DOHH2 (cell line): ENCODE measurements around the gene IPO7.

Experiments
- H3F3A ChIP-seq: fragments of 200-600 bp; sonication (generic), shearing (Covaris generic); 2 replicates; pipeline ENCODE4 v1.6.0; 2016; ENCODE audit warnings: antibody characterized with exemption, mild to moderate bottlenecking; ENCODE audit not compliant: control insufficient read depth, insufficient read depth
- H3K27ac ChIP-seq: fragments of 200-600 bp; sonication (generic); 2 replicates; pipeline ENCODE4 v1.5.1; 2014; ENCODE audit warnings: low read depth, mild to moderate bottlenecking, low read length, moderate library complexity
- H3K27me3 ChIP-seq: fragments of 200-600 bp; sonication (generic); 2 replicates; pipeline ENCODE4 v1.6.1; 2014; ENCODE audit warnings: mild to moderate bottlenecking, low read length, mixed read lengths; ENCODE audit not compliant: control insufficient read depth
- H3K36me3 ChIP-seq: fragments of 200-600 bp; sonication (generic); 2 replicates; pipeline ENCODE4 v1.6.1; 2014; ENCODE audit warnings: mild to moderate bottlenecking, low read length, moderate library complexity, mixed read lengths; ENCODE audit not compliant: control insufficient read depth
- H3K4me1 ChIP-seq: fragments of 200-600 bp; sonication (generic); 2 replicates; pipeline ENCODE4 v1.6.1; 2014; ENCODE audit warnings: mild to moderate bottlenecking, low read length, mixed read lengths; ENCODE audit not compliant: control insufficient read depth
- H3K4me2 ChIP-seq: fragments of 200-600 bp; sonication (generic); 2 replicates; pipeline ENCODE4 v1.6.0; 2014; ENCODE audit warnings: mild to moderate bottlenecking, low read length, moderate library complexity
- H3K4me3 ChIP-seq: fragments of 200-600 bp; sonication (generic); 2 replicates; pipeline ENCODE4 v1.5.1; 2014; ENCODE audit warnings: mild to moderate bottlenecking, low read length, mixed read lengths
- H3K79me2 ChIP-seq: fragments of 200-600 bp; sonication (generic); 2 replicates; pipeline ENCODE4 v1.6.1; 2014; ENCODE audit warnings: mild to moderate bottlenecking, low read length, mixed read lengths; ENCODE audit not compliant: control insufficient read depth
- H3K9me2 ChIP-seq: fragments of 200-600 bp; sonication (generic); replicated peaks from 2 replicates; pipeline ENCODE4 v1.6.1; 2014; ENCODE audit warnings: mild to moderate bottlenecking, low read length, mixed read lengths; ENCODE audit not compliant: control insufficient read depth
- H3K9me3 ChIP-seq: fragments of 200-600 bp; sonication (generic); 2 replicates; pipeline ENCODE4 v1.6.1; 2014; ENCODE audit warnings: antibody characterized with exemption, low read length, mixed read lengths; ENCODE audit not compliant: control insufficient read depth, insufficient read depth
- H4K20me1 ChIP-seq: fragments of 200-600 bp; sonication (generic); 2 replicates; pipeline ENCODE4 v1.6.0; 2014; ENCODE audit warnings: low read depth, mild to moderate bottlenecking, antibody characterized with exemption, low read length, moderate library complexity; ENCODE audit not compliant: control insufficient read depth, insufficient read depth
- EZH2phosphoT487 ChIP-seq: fragments of 200-600 bp; sonication (generic); IDR thresholded peaks from 2 replicates; pipeline ENCODE4 v1.6.1; 2017; ENCODE audit warnings: borderline replicate concordance, mild to moderate bottlenecking, antibody characterized with exemption, low read length, moderate library complexity, mixed read lengths
- TF ChIP-seq, protein P1 (sequence below): fragments of 200-600 bp; sonication (generic); IDR thresholded peaks from one replicate; pipeline ENCODE4 v1.5.1; 2014; ENCODE audit warnings: antibody characterized with exemption, mild to moderate bottlenecking, low read depth, low read length; ENCODE audit not compliant: poor library complexity, severe bottlenecking

Gene IPO7

DNA sequence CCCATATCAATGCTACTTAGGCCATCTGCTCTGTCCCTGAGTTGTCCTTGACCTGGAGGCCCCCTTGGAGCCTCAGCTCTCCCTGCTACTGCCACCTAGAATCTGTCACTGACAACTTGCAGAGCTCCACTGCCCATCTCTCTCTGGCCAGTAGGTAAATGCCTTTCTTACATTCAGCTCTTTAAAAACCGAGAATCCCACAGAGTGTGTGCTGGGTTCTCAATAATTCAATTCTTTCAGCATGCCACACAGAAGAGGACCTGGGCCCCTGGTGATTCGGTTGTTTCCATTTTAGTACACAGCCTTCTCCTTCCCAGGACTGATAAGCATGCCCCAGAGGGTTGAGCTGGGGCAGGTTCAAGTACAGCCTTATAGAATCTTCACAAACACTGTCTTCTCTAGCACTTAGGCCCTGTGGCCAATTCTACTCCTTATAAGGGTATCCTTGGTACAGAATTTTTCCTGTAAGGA, 22.0 kb upstream of the IPO7 start:
- no peaks in the 10 kb centered on the region for H3K9me2 ChIP-seq
- H3K4me2 ChIP-seq, result no peak overlapping the region
- no peak overlapping the region for H3K4me3 ChIP-seq
- H3K36me3 ChIP-seq, result no peaks in the 10 kb centered on the region
- no peaks in the 10 kb centered on the region for H3K79me2 ChIP-seq
- no peaks in the 10 kb centered on the region for H3K9me3 ChIP-seq
- no peaks in the 10 kb centered on the region for H4K20me1 ChIP-seq
- peaks cover 10% of the 10 kb centered on the region; the same call in 1 of the 2 replicates for H3F3A ChIP-seq
- TF ChIP-seq, protein P1, sequence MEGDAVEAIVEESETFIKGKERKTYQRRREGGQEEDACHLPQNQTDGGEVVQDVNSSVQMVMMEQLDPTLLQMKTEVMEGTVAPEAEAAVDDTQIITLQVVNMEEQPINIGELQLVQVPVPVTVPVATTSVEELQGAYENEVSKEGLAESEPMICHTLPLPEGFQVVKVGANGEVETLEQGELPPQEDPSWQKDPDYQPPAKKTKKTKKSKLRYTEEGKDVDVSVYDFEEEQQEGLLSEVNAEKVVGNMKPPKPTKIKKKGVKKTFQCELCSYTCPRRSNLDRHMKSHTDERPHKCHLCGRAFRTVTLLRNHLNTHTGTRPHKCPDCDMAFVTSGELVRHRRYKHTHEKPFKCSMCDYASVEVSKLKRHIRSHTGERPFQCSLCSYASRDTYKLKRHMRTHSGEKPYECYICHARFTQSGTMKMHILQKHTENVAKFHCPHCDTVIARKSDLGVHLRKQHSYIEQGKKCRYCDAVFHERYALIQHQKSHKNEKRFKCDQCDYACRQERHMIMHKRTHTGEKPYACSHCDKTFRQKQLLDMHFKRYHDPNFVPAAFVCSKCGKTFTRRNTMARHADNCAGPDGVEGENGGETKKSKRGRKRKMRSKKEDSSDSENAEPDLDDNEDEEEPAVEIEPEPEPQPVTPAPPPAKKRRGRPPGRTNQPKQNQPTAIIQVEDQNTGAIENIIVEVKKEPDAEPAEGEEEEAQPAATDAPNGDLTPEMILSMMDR, result no peak
- TF ChIP-seq EZH2phosphoT487, result no peak
- no peak overlapping the region for H3K27ac ChIP-seq
- peaks cover 13% of the 10 kb centered on the region for H3K4me1 ChIP-seq
- no peaks in the 10 kb centered on the region for H3K27me3 ChIP-seq

- Histone ChIP-seq H3K27me3 (no peaks in the 10 kb centered on the region), H3K4me2 (peak overlapping the region; percentile 87), H3K79me2 (no peaks in the 10 kb centered on the region), H3K4me3 (peak overlapping the region; percentile 73), H3K36me3 (no peaks in the 10 kb centered on the region), H3K9me2 (no peaks in the 10 kb centered on the region), H3K4me1 (peaks cover 13% of the 10 kb centered on the region), H4K20me1 (no peaks in the 10 kb centered on the region), H3F3A (peaks cover 10% of the 10 kb centered on the region; the same call in 1 of the 2 replicates), H3K27ac (peak overlapping the region; percentile 30), H3K9me3 (no peaks in the 10 kb centered on the region)
- no peak for TF ChIP-seq EZH2phosphoT487
- TF ChIP-seq, protein P1, result no peak
Measured at GRCh38 chr11:9363954-9364912, 20.2 kb upstream of the IPO7 start.

DNA sequence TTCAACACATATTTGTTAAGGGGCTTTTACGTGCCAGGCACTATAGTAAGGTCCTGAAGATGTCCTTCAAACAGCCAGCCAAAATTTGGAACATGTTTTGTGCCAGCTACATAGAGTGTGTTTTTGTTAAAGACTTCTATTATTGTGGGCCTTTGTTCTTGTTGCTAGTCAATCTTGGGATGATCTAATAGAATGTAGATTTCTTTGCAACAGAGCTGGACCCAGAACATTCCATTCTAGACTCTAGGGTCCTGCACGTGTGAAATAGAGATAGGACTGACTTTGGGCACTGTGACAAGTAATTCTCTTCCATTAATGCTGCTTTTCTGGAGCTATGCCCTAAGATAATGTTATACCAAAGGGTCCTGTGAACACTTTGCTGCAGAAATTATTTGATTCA, 16.9 kb upstream of the IPO7 start:
- Histone ChIP-seq H3K9me2 (no peaks in the 10 kb centered on the region), H3K4me2 (no peak overlapping the region), H3K27me3 (no peaks in the 10 kb centered on the region), H3K36me3 (no peaks in the 10 kb centered on the region), H3K9me3 (no peaks in the 10 kb centered on the region), H3K4me3 (no peak overlapping the region), H3K79me2 (no peaks in the 10 kb centered on the region), H3K4me1 (peaks cover 13% of the 10 kb centered on the region), H3F3A (peaks cover 5% of the 10 kb centered on the region; the same call in 1 of the 2 replicates), H4K20me1 (no peaks in the 10 kb centered on the region), H3K27ac (no peak overlapping the region)
- TF ChIP-seq, protein P1, result no peak
- TF ChIP-seq EZH2phosphoT487, result no peak
